OCI-LY3 (cell line): Measurements from ENCODE around the gene DCHS2.

ENCODE experiments used
- H2AFZ ChIP-seq: fragments of 200-600, 300-600 bp; shearing (Covaris generic); 2 replicates; pipeline ENCODE4 v1.6.0; 2014; ENCODE audit warnings: antibody characterized with exemption, low read depth, low read length
- H3K27ac ChIP-seq: fragments of 200-600, 300-600 bp; sonication (generic); 2 replicates; pipeline ENCODE4 v1.5.1; 2014; ENCODE audit warnings: mild to moderate bottlenecking, low read length, moderate library complexity, mixed read lengths
- H3K27me3 ChIP-seq: fragments of 200-600, 300-600 bp; sonication (generic); 2 replicates; pipeline ENCODE4 v1.6.1; 2014; ENCODE audit warnings: low read depth, low read length, mixed read lengths
- H3K36me3 ChIP-seq: fragments of 200-600, 300-600 bp; sonication (generic); replicated peaks from 2 replicates; pipeline ENCODE3; 2014; ENCODE audit warnings: low read depth, low read length, mixed read lengths
- H3K4me1 ChIP-seq: fragments of 300-600, 200-600 bp; sonication (generic); 2 replicates; pipeline ENCODE4 v1.6.1; 2014; ENCODE audit warnings: low read length, mixed read lengths
- H3K4me2 ChIP-seq: fragments of 200-600, 300-600 bp; sonication (generic); 2 replicates; pipeline ENCODE4 v1.6.1; 2014; ENCODE audit warnings: low read length, mixed read lengths
- H3K4me3 ChIP-seq: fragments of 300-600, 200-600 bp; sonication (generic); 2 replicates; pipeline ENCODE4 v1.5.1; 2014; ENCODE audit warnings: antibody characterized with exemption, mild to moderate bottlenecking, low read length, moderate library complexity
- H3K79me2 ChIP-seq: fragments of 300-600, 200-600 bp; shearing (Covaris generic); 2 replicates; pipeline ENCODE4 v1.6.1; 2014; ENCODE audit warnings: mild to moderate bottlenecking, low read length, mixed read lengths
- H3K9ac ChIP-seq: fragments of 300-600, 200-600 bp; shearing (Covaris generic); 2 replicates; pipeline ENCODE4 v1.6.0; 2014; ENCODE audit warnings: mild to moderate bottlenecking, low read length, moderate library complexity
- H3K9me3 ChIP-seq: fragments of 200-600, 300-600 bp; shearing (Covaris generic); 2 replicates; pipeline ENCODE4 v1.6.1; 2014; ENCODE audit warnings: low read length, mixed read lengths; ENCODE audit not compliant: insufficient read depth
- H4K20me1 ChIP-seq: fragments of 200-600, 300-600 bp; sonication (generic); 2 replicates; pipeline ENCODE4 v1.6.1; 2016; ENCODE audit warnings: low read length, mixed read lengths; ENCODE audit not compliant: insufficient read depth
- EZH2phosphoT487 ChIP-seq: fragments of 200-600 bp; shearing (Covaris generic); IDR thresholded peaks from 2 replicates; pipeline ENCODE4 v1.6.1; 2018; ENCODE audit warnings: antibody characterized with exemption, mixed run types, low read depth
- TF ChIP-seq, protein P1 (sequence below): fragments of 200-600, 300-600 bp; sonication (generic); IDR thresholded peaks from 2 replicates; pipeline ENCODE4 v1.5.1; 2014; ENCODE audit warnings: antibody characterized with exemption, low read length, low read depth

The DCHS2 gene

GRCh38 chr4:154490583-154491340, 837 bp downstream of the DCHS2 start:
- Histone ChIP-seq H3K9me3 (no peaks in the 10 kb centered on the region; the same call in 1 of the 2 replicates), H3K4me1 (peaks cover 8% of the 10 kb centered on the region), H4K20me1 (no peaks in the 10 kb centered on the region), H3K4me2 (no peak overlapping the region), H3K27ac (no peak overlapping the region), H3K27me3 (peaks cover 26% of the 10 kb centered on the region), H3K9ac (no peak overlapping the region), H3K36me3 (no peaks in the 10 kb centered on the region), H3K79me2 (no peaks in the 10 kb centered on the region), H3K4me3 (no peak overlapping the region), H2AFZ (no peak overlapping the region)
- TF ChIP-seq EZH2phosphoT487: no peak
- TF ChIP-seq, protein P1, sequence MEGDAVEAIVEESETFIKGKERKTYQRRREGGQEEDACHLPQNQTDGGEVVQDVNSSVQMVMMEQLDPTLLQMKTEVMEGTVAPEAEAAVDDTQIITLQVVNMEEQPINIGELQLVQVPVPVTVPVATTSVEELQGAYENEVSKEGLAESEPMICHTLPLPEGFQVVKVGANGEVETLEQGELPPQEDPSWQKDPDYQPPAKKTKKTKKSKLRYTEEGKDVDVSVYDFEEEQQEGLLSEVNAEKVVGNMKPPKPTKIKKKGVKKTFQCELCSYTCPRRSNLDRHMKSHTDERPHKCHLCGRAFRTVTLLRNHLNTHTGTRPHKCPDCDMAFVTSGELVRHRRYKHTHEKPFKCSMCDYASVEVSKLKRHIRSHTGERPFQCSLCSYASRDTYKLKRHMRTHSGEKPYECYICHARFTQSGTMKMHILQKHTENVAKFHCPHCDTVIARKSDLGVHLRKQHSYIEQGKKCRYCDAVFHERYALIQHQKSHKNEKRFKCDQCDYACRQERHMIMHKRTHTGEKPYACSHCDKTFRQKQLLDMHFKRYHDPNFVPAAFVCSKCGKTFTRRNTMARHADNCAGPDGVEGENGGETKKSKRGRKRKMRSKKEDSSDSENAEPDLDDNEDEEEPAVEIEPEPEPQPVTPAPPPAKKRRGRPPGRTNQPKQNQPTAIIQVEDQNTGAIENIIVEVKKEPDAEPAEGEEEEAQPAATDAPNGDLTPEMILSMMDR: no peak

- Histone ChIP-seq H3K4me2 (no peak overlapping the region), H3K4me3 (no peak overlapping the region), H4K20me1 (peaks cover 3% of the 10 kb centered on the region; the same call in 1 of the 2 replicates), H3K27me3 (peaks cover 31% of the 10 kb centered on the region), H3K79me2 (no peaks in the 10 kb centered on the region), H3K36me3 (no peaks in the 10 kb centered on the region), H3K9me3 (no peaks in the 10 kb centered on the region; the same call in 1 of the 2 replicates), H2AFZ (no peak overlapping the region), H3K9ac (no peak overlapping the region), H3K4me1 (peaks cover 13% of the 10 kb centered on the region), H3K27ac (no peak overlapping the region)
- TF ChIP-seq EZH2phosphoT487: no peak
- TF ChIP-seq, protein P1: no peak
These were observed 1.4 kb downstream of the DCHS2 start for GRCh38 chr4:154490234-154490582.

DNA sequence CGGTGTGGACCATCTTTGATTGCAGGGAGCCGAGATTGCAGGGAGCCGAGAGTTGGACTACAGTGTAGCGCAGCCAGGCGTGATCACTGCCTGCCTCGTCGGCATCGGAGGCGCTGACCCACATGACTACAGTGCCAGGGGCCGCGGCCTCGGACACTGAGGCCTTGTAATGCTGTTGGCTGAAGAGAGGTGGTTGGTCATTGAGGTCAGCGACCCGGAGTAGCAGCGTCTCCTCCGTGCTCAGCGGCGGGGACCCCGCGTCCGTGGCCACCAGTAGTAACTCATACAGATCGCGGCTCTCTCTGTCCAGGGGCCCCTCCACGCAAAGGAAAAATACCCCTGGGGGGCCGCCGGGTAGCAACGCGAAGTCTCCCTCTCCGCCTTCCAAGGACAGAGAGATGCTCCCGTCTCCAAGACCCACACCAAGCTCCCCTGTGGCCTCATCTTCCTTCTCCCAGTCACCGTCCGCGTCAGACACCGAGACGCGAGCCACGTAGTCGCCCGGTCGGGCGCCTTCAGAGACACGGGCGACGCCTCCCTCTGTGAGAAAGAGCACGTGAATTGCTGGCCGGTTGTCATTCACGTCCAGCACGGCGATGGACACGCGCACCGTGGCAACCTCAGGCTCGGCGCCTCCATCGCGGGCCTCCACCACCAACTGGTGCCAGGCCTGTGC, 1.9 kb downstream of the DCHS2 start:
- H3K27ac ChIP-seq: no peak overlapping the region
- no peak overlapping the region for H3K9ac ChIP-seq
- peaks cover 35% of the 10 kb centered on the region for H3K27me3 ChIP-seq
- no peak overlapping the region for H3K4me3 ChIP-seq
- no peaks in the 10 kb centered on the region for H3K36me3 ChIP-seq
- H2AFZ ChIP-seq: no peak overlapping the region
- no peaks in the 10 kb centered on the region; the same call in 1 of the 2 replicates for H3K9me3 ChIP-seq
- no peak overlapping the region for H3K4me2 ChIP-seq
- H3K79me2 ChIP-seq: no peaks in the 10 kb centered on the region
- peaks cover 18% of the 10 kb centered on the region for H3K4me1 ChIP-seq
- H4K20me1 ChIP-seq: peaks cover 7% of the 10 kb centered on the region
- TF ChIP-seq, protein P1: no peak
- no peak for TF ChIP-seq EZH2phosphoT487

- no peak for TF ChIP-seq EZH2phosphoT487
- TF ChIP-seq, protein P1: no peak
- Histone ChIP-seq H3K79me2 (no peaks in the 10 kb centered on the region), H4K20me1 (peaks cover 7% of the 10 kb centered on the region), H3K4me1 (peaks cover 19% of the 10 kb centered on the region), H3K4me3 (no peak overlapping the region), H3K4me2 (no peak overlapping the region), H3K27me3 (peaks cover 61% of the 10 kb centered on the region), H3K9me3 (no peaks in the 10 kb centered on the region; the same call in 1 of the 2 replicates), H3K27ac (no peak overlapping the region), H3K36me3 (no peaks in the 10 kb centered on the region), H3K9ac (no peak overlapping the region), H2AFZ (no peak overlapping the region)
These were observed 4.5 kb downstream of the DCHS2 start for GRCh38 chr4:154487145-154487544.
